ENCODE data around the gene HMOX1.

Gene HMOX1

GRCh38 chr22:35337932-35338331 lies 43.0 kb upstream of the HMOX1 start:
- Histone ChIP-seq H4K20me1 (ENCODE audit: control insufficient read depth, insufficient read depth, low read depth, low read length) (no peaks in the 10 kb centered on the region), H3K27ac (ENCODE audit: low read depth, low read length) (no peak overlapping the region), H3K4me2 (ENCODE audit: low read length) (no peak overlapping the region), H3K36me3 (ENCODE audit: control insufficient read depth, low read length) (no peaks in the 10 kb centered on the region), H3K9me3 (ENCODE audit: control insufficient read depth, insufficient read depth, low read length) (peaks cover under 1% of the 10 kb centered on the region; the same call in 1 of the 2 replicates), H3K4me3 (ENCODE audit: low read length) (no peak overlapping the region), H3K79me2 (ENCODE audit: control insufficient read depth, low read length) (no peaks in the 10 kb centered on the region), H3K9me2 (replicated peaks; ENCODE audit: control insufficient read depth, low read length) (no peaks in the 10 kb centered on the region), H3K27me3 (ENCODE audit: control insufficient read depth, low read length) (no peaks in the 10 kb centered on the region), H3K4me1 (ENCODE audit: control insufficient read depth, low read length) (peaks cover 11% of the 10 kb centered on the region), H3F3A (ENCODE audit: control insufficient read depth, insufficient read depth) (0 out of 2 replicates have a peak, but pooled peaks cover 3% of the 10 kb centered on the region)
- TF ChIP-seq CTCF (IDR thresholded peaks at IDR 0.05; ENCODE audit: low read depth, low read length, poor library complexity, severe bottlenecking): peak; percentile 51
- TF ChIP-seq EZH2phosphoT487 (IDR thresholded peaks at IDR 0.05; ENCODE audit: borderline replicate concordance, low read length): no peak

- peaks cover 10% of the 10 kb centered on the region; the same call in 1 of the 2 replicates for H3K9me3 ChIP-seq (ENCODE audit: control insufficient read depth, insufficient read depth, low read length)
- TF ChIP-seq EZH2phosphoT487 (IDR thresholded peaks at IDR 0.05; ENCODE audit: borderline replicate concordance, low read length) (no peak), CTCF (IDR thresholded peaks at IDR 0.05; ENCODE audit: low read depth, low read length, poor library complexity, severe bottlenecking) (no peak)
- no peak overlapping the region for H3K4me3 ChIP-seq (ENCODE audit: low read length)
- H3K27me3 ChIP-seq (ENCODE audit: control insufficient read depth, low read length): no peaks in the 10 kb centered on the region
- H3K4me1 ChIP-seq (ENCODE audit: control insufficient read depth, low read length): peaks cover 11% of the 10 kb centered on the region
- no peaks in the 10 kb centered on the region for H3K79me2 ChIP-seq (ENCODE audit: control insufficient read depth, low read length)
- H4K20me1 ChIP-seq (ENCODE audit: control insufficient read depth, insufficient read depth, low read depth, low read length): no peaks in the 10 kb centered on the region
- no peaks in the 10 kb centered on the region for H3K9me2 ChIP-seq (replicated peaks; ENCODE audit: control insufficient read depth, low read length)
- H3F3A ChIP-seq (ENCODE audit: control insufficient read depth, insufficient read depth): 0 out of 2 replicates have a peak, but pooled peaks cover 3% of the 10 kb centered on the region
- 0 out of 2 replicates have a peak overlapping the region, but pooled peaks have one; percentile 8 for H3K4me2 ChIP-seq (ENCODE audit: low read length)
- peaks cover 5% of the 10 kb centered on the region; the same call in 1 of the 2 replicates for H3K36me3 ChIP-seq (ENCODE audit: control insufficient read depth, low read length)
- no peak overlapping the region for H3K27ac ChIP-seq (ENCODE audit: low read depth, low read length)
Measured at GRCh38 chr22:35341090-35341874, 39.6 kb upstream of the HMOX1 start.

- H3K36me3 ChIP-seq (ENCODE audit: control insufficient read depth, low read length): peaks cover 5% of the 10 kb centered on the region; the same call in 1 of the 2 replicates
- no peaks in the 10 kb centered on the region for H3K27me3 ChIP-seq (ENCODE audit: control insufficient read depth, low read length)
- no peaks in the 10 kb centered on the region for H3K9me2 ChIP-seq (replicated peaks; ENCODE audit: control insufficient read depth, low read length)
- no peaks in the 10 kb centered on the region for H4K20me1 ChIP-seq (ENCODE audit: control insufficient read depth, insufficient read depth, low read depth, low read length)
- no peak overlapping the region for H3K4me3 ChIP-seq (ENCODE audit: low read length)
- TF ChIP-seq EZH2phosphoT487 (IDR thresholded peaks at IDR 0.05; ENCODE audit: borderline replicate concordance, low read length) (no peak), CTCF (IDR thresholded peaks at IDR 0.05; ENCODE audit: low read depth, low read length, poor library complexity, severe bottlenecking) (no peak)
- H3K79me2 ChIP-seq (ENCODE audit: control insufficient read depth, low read length): no peaks in the 10 kb centered on the region
- H3K9me3 ChIP-seq (ENCODE audit: control insufficient read depth, insufficient read depth, low read length): peaks cover 10% of the 10 kb centered on the region; the same call in 1 of the 2 replicates
- peaks cover 11% of the 10 kb centered on the region for H3K4me1 ChIP-seq (ENCODE audit: control insufficient read depth, low read length)
- no peak overlapping the region for H3K27ac ChIP-seq (ENCODE audit: low read depth, low read length)
- H3F3A ChIP-seq (ENCODE audit: control insufficient read depth, insufficient read depth): 0 out of 2 replicates have a peak, but pooled peaks cover 3% of the 10 kb centered on the region
- H3K4me2 ChIP-seq (ENCODE audit: low read length): no peak overlapping the region
Measured at GRCh38 chr22:35342390-35342789, 38.5 kb upstream of the HMOX1 start.

Data from DOHH2 (cell line).